Activated CD8-positive, alpha-beta memory T cell treated with anti-CD3 and anti-CD28 coated beads, Interleukin-2, amount 10 ng/mL, durations not matched to agents 7 days and 5 days (primary cell): ENCODE measurements around the gene CACNA1B. TPM values are rescaled to one million over a fixed set of nuclear protein-coding genes. Genes with fewer than 3 reads are reported as not detected.
"Not testable (repeated sequence)": the region's sequence is repeated elsewhere in the genome, so short reads cannot be mapped to it uniquely, and the experiment has no call there.

Source experiments
- ATAC-seq: fragments of 150-1000 bp; cut with Tn5 transposase; one replicate; pipeline ENCODE4 v1.10.0; 2021; ENCODE audit warnings: moderate library complexity
- CTCF ChIA-PET: fragments of 350-600 bp; sonication (Branson Sonifier 250); formaldehyde crosslinking; loops from one replicate; lab custom pipeline; 2021; ENCODE audit warnings: antibody characterized with exemption; lab: Charles Lee
- DNase-seq: peaks from one replicate; pipeline ENCODE4 v3.0.0-alpha.2; 2020
- H3K27ac Mint-ChIP-seq: one replicate; pipeline ENCODE4 v1.8.0; 2021; ENCODE audit warnings: mild to moderate bottlenecking, mixed read lengths
- H3K27me3 Mint-ChIP-seq: one replicate; pipeline ENCODE4 v1.8.0; 2021; ENCODE audit warnings: mixed read lengths
- H3K36me3 Mint-ChIP-seq: one replicate; pipeline ENCODE4 v1.8.0; 2021; ENCODE audit warnings: mild to moderate bottlenecking, mixed read lengths
- H3K4me1 Mint-ChIP-seq: one replicate; pipeline ENCODE4 v1.8.0; 2021; ENCODE audit warnings: mixed read lengths
- H3K4me3 Mint-ChIP-seq: one replicate; pipeline ENCODE4 v1.8.0; 2021; ENCODE audit warnings: mild to moderate bottlenecking, moderate library complexity, mixed read lengths
- H3K9me3 Mint-ChIP-seq: one replicate; pipeline ENCODE4 v1.8.0; 2022; ENCODE audit warnings: low read depth, mixed read lengths
- total RNA-seq, 2 experiments: library from RNA; stranded (reverse); gene quantifications; one replicate each; pipeline ENCODE4 v1.2.3, GENCODE V29; 2021

Gene CACNA1B
- total RNA-seq, 2 experiments from 2014 or later = not detected

DNA sequence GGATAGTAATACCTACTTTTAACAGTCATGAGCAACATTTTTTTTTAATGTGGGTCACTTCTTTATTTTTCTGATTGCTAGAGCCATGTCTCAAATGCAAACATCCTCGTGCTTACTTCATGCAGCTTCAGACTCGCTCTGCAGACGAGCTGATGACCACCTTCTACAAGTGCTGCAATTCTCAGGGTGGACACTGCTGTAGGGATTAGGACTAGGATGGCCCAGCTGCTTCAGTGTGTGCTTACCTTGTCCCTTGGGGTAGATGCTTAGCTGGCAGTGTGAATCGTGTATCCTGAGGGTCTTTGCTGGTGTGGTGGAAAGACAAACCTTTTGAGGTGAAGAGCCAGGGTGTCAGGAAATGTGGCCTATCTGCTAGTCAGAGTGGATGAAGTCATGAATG is 251.7 kb downstream of the CACNA1B start:
- H3K9me3 Mint-ChIP-seq, H3K36me3 Mint-ChIP-seq, H3K27me3 Mint-ChIP-seq, DNase-seq, H3K4me1 Mint-ChIP-seq, H3K4me3 Mint-ChIP-seq, ATAC-seq, CTCF ChIA-PET, H3K27ac Mint-ChIP-seq: not testable (repeated sequence)

DNA sequence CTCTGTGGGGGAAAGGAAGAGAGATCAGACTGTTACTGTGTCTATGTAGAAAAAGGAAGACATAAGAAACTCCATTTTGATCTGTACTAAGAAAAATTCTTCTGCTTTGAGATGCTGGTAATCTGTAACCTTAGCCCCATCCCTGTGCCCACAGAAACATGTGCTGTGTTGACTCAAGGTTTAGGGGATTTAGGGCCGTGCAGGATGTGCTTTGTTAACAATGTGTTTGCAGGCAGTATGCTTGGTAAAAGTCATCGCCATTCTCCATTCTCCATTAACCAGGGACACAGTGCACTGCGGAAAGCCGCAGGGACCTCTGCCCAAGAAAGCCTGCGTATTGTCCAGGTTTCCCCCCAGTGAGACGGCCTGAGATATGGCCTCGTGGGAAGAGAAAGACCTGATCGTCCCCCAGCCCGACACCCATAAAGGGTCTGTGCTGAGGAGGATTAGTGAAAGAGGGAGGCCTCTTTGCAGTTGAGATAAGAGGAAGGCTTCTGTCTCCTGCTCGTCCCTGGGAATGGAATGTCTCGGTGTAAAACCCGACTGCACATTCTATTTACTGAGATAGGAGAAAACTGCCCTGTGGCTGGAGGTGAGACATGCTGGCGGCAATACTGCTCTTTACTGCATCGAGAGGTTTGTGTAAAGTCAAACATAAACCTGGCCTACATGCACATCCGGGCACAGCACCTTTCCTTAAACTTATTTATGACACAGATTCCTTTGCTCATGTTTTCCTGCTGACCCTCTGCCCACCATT is 255.5 kb downstream of the CACNA1B start:
- CTCF ChIA-PET, H3K4me3 Mint-ChIP-seq, H3K4me1 Mint-ChIP-seq: not testable (repeated sequence)

DNA sequence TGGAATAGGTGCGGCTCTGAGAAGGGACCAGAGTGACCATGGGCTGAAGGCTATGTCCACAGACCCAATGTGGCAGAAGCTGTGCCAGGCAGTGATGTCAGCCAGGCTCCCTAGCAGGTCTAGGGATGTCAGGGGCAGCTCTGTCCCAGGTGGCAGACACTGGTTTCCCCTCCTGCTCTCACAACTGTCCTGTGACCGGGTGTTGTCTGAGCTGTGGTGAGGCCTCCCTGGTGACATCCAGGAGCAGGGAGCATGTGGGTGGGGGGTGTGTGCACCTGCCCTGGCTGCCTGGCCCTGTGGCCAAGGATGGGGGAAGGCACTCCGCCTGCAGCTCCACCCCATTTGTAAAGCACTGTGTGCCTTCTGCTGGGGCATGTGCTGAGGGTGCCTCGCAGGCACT is 257.0 kb downstream of the CACNA1B start:
- H3K27me3 Mint-ChIP-seq, DNase-seq, H3K36me3 Mint-ChIP-seq, H3K9me3 Mint-ChIP-seq, H3K4me1 Mint-ChIP-seq, ATAC-seq, CTCF ChIA-PET, H3K27ac Mint-ChIP-seq, H3K4me3 Mint-ChIP-seq: not testable (repeated sequence)

More for the DNA sequence above, 255.5 kb downstream of the CACNA1B start:
- not testable (repeated sequence) for H3K27me3 Mint-ChIP-seq, ATAC-seq, H3K36me3 Mint-ChIP-seq, DNase-seq, H3K27ac Mint-ChIP-seq, H3K9me3 Mint-ChIP-seq

DNA sequence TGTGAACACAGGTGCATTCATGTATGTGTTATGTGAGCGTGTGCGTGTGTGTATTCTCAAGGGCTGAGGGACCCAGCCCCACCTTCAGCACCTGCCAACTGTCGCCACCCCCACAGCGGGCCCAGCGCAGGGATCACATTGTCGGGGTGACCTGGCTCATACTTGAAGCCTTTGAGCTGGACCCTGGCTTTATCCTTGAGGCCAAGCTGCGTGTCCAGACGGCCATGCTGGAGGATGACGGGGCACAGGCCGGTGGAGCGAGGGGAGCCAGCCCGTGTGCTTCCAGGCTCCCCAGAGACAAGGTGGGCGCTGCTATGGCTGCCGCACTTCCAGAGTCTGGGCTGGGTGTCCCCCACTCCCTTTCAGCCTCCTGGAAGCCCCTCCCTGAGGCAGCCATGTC is 261.5 kb downstream of the CACNA1B start:
- ATAC-seq, CTCF ChIA-PET, H3K27me3 Mint-ChIP-seq: not testable (repeated sequence)

DNA sequence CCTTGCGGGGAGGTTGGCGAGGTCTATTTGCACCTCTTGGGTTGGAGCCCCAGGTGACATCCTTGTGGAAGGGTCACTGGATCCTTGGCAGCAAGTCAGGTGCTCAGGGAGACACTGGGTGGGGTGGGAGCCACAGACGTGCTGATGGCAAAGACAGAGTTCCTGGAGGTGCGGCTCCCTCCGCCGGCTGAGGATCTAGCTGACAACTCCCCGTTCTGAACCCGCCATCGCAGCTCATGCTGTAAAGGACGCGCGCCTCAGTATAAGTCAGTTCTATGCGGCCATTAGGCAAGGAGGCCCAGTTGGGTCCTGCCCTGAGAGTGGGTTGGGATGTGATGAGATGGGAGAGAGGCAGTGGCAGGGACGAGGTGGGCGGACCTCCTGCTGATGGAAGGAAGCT is 263.4 kb downstream of the CACNA1B start:
- H3K27me3 Mint-ChIP-seq, H3K4me3 Mint-ChIP-seq, H3K36me3 Mint-ChIP-seq, H3K27ac Mint-ChIP-seq, DNase-seq, ATAC-seq, H3K4me1 Mint-ChIP-seq, CTCF ChIA-PET, H3K9me3 Mint-ChIP-seq: not testable (repeated sequence)

More for the DNA sequence above, 261.5 kb downstream of the CACNA1B start:
- H3K4me1 Mint-ChIP-seq, H3K9me3 Mint-ChIP-seq, DNase-seq, H3K36me3 Mint-ChIP-seq, H3K4me3 Mint-ChIP-seq, H3K27ac Mint-ChIP-seq: not testable (repeated sequence)

DNA sequence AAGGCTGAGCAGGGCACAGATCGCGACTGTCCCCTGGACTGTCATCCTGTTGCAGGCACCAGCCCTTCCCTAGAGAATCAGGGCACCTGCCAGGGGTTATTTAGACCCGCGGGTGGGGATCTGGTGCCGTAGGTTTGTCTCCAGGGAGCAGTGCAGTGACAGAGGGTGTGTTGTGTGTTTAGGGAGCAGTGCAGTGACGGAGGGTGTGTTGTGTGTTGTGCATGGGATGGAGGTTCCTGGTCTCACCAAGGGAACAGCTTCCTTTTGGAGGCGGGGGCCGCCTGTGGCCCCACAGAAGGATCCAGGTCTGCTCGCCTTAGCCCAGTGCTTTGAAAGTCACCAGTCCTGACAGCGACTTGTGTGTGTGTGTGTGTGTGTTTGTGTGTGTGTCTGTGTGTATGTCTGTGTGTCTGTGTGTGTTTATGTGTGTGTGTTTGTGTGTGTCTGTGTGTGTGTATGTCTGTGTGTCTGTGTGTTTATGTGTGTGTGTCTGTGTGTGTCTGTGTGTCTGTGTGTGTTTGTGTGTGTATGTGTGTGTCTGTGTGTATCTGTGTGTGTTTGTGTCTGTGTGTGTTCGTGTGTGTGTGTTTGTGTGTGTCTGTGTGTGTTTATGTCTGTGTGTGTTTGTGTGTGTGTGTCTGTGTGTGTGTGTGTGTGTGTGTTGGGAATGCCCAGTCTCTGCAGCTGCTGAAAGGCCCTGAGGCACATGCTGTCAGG is 265.1 kb downstream of the CACNA1B start:
- H3K9me3 Mint-ChIP-seq, H3K36me3 Mint-ChIP-seq, H3K27me3 Mint-ChIP-seq, H3K4me3 Mint-ChIP-seq, ATAC-seq, H3K4me1 Mint-ChIP-seq, H3K27ac Mint-ChIP-seq, CTCF ChIA-PET, DNase-seq: not testable (repeated sequence)

DNA sequence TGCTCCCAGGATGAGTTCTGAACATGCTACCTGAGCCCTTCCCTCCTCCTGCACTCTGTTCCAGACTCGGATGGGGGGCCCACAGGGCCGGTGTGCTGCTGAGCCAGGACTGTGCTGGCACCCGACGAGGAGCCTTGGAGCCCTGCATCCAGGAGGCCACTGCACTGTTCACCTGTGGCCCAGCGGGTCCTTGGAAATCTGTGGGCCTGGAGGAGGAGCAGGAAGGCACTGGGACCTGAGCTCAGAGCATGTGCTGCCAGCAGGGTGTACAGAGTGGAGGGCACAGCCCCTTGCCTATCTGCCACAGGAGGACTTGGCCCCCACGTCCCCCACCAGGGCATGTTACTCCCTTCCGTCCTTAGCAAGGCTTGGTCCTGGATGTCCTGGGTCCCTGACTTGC is 265.9 kb downstream of the CACNA1B start:
- H3K4me3 Mint-ChIP-seq, DNase-seq, H3K27ac Mint-ChIP-seq, H3K4me1 Mint-ChIP-seq, H3K36me3 Mint-ChIP-seq, H3K9me3 Mint-ChIP-seq, CTCF ChIA-PET, H3K27me3 Mint-ChIP-seq, ATAC-seq: not testable (repeated sequence)

DNA sequence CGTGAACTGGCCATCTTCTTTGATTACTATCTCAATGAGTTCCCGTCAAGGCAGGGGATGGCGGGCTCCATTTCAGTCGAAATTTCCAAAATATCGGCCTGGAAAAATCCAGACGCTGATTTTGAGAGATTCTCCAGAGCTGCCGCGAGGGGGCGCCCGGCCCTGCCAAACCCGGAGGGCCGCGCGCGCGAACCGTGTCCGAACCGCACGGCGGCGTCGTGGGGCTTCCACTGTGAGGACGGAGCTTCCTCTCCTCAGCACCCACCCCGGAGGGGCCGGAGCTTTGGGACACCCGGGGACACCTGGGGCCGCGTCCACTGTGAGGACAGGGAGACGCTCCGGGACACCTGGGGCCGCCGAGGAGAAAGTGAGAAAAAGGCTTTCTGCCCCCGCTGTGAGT is 270.0 kb downstream of the CACNA1B start:
- H3K36me3 Mint-ChIP-seq, ATAC-seq, CTCF ChIA-PET, H3K4me1 Mint-ChIP-seq, H3K4me3 Mint-ChIP-seq, H3K27ac Mint-ChIP-seq, DNase-seq, H3K9me3 Mint-ChIP-seq: not testable (repeated sequence)
- peaks cover 10% of the 10 kb centered on the region for H3K27me3 Mint-ChIP-seq

DNA sequence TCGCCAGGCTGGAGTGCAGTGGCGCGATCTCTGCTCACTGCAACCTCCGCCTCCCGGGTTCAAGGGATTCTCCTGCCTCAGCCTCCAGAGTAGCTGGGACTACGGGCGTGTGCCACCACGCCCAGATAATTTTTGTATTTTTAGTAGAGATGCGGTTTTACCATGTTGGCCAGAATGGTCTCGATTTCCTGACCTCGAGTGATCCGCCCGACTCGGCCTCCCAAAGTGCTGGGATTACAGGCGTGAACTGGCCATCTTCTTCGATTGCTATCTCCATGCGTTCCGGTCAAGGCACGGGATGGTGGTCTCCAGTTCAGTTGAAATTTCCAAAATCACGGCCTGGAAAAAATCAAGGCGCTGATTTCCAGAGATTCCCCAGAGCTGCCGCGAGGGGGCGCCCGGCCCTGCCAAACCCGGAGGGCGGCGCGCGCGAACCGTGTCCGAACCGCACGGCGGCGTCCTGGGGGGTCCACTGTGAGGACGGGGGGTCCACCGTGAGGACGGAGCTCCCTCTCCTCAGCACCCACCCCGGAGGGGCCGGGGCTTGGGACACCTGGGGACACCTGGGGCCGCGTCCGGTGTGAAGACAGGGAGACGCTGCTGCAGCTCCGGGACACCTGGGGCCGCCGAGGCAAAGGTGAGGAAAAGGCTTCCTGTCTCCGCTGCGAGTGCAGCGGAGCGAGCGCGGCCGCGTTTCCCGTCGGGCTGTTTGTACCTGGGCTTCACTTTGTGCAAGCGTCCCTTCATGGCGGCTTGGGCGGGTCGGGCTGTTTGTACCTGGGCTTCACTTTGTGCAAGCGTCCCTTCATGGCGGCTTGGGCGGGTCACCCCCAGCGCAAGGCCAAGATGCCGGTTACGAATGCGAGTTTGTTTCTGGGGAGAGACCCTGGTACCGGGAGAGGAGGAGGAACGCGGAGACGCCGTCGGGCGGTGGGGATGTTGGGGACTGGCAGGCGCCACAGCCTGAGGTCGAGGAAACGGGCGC is 272.4 kb downstream of the CACNA1B start:
- CTCF ChIA-PET, H3K9me3 Mint-ChIP-seq, H3K4me1 Mint-ChIP-seq, H3K36me3 Mint-ChIP-seq, ATAC-seq, H3K27ac Mint-ChIP-seq, DNase-seq: not testable (repeated sequence)
- Mint-ChIP-seq H3K4me3 (peak overlapping the region; percentile 20), H3K27me3 (peaks cover 13% of the 10 kb centered on the region)

DNA sequence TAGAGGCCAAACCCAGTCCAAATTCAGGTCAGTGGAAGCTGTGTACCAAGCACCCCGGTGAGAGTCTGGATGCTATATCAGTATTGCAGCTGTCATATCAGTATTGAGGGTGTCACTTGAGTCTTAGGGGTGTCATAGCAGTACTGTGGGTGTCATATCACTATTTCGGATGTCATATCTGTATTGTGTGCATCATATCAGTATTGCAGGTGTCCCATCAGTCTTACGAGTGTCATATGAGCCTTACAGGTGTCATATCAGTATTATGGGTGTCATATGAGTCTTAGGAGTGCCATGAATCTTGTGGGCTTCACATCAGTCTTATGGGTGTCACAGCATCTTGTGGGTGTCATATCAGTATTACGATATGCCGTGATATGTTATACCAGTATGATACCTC is 278.2 kb downstream of the CACNA1B start:
- H3K27me3 Mint-ChIP-seq, DNase-seq, ATAC-seq, H3K9me3 Mint-ChIP-seq, H3K4me1 Mint-ChIP-seq, H3K27ac Mint-ChIP-seq, H3K4me3 Mint-ChIP-seq, CTCF ChIA-PET, H3K36me3 Mint-ChIP-seq: not testable (repeated sequence)

DNA sequence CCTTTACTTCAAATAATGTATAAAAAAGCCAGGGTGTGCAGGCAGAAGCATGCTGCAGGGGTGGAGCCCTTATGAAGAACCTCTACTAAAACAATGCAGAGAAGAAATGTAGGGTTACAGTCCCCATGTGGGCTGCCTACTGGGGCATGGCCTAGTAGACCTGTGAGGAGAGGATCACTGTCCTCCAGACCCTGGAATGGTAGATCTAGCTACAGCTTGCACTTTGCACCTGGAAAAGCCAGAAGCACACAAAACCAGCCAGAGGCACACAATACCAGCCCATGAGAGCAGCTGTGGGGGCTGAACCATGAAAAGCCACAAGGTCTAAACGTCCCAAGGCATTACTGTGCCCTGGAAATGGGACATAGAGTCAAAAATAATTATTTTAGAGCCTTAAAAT is 289.2 kb downstream of the CACNA1B start:
- H3K9me3 Mint-ChIP-seq, ATAC-seq: not testable (repeated sequence)

More for the DNA sequence above, 289.2 kb downstream of the CACNA1B start:
- H3K4me3 Mint-ChIP-seq, CTCF ChIA-PET, DNase-seq, H3K36me3 Mint-ChIP-seq, H3K4me1 Mint-ChIP-seq, H3K27ac Mint-ChIP-seq: not testable (repeated sequence)
- H3K27me3 Mint-ChIP-seq = peaks cover 16% of the 10 kb centered on the region
